GM10248 (cell line): Measurements from ENCODE around the gene LSS.

ENCODE experiments used
- CTCF ChIA-PET: fragments of 300-600 bp; sonication (Branson Sonifier 250); formaldehyde crosslinking; extraction: SDS; loops from one replicate; lab custom pipeline; 2021; ENCODE audit warnings: antibody characterized with exemption; lab: Yijun Ruan, JAX
- POLR2A ChIA-PET: fragments of 350-650 bp; sonication (Branson Sonifier 250); formaldehyde crosslinking; extraction: SDS; loops from one replicate; lab custom pipeline; 2020; ENCODE audit warnings: antibody characterized with exemption; lab: Yijun Ruan, JAX
- DNase-seq: peaks from one replicate; pipeline ENCODE4 v3.0.0; 2012; ENCODE audit errors: extremely low spot score
- CTCF ChIP-seq: IDR thresholded peaks from 2 replicates; pipeline ENCODE4 v1.5.1; 2012; ENCODE audit warnings: mild to moderate bottlenecking, low read depth; ENCODE audit errors: extremely low read depth, missing control alignments, control extremely low read depth

Gene LSS

GRCh38 chr21:46228345-46229051 is at the start of gene LSS:
LSS (minus strand) TSS chr21:46228774; CDS start chr21:46228745, 29 bp downstream.
- ChIA-PET CTCF (interaction anchor here (1.2 to 3.2 kb wide), 3 partner anchors 13 to 86 kb away, joined by 4 to 21 read pairs (median 4); no protein-coding TSS in a partner anchor), POLR2A (interaction anchor here (1.0 to 1.3 kb wide), 2 partner anchors 8 to 13 kb away, joined by 3 read pairs; no protein-coding TSS in a partner anchor)
- TF ChIP-seq CTCF = no peak
- DNase-seq = peak; percentile 98

DNA sequence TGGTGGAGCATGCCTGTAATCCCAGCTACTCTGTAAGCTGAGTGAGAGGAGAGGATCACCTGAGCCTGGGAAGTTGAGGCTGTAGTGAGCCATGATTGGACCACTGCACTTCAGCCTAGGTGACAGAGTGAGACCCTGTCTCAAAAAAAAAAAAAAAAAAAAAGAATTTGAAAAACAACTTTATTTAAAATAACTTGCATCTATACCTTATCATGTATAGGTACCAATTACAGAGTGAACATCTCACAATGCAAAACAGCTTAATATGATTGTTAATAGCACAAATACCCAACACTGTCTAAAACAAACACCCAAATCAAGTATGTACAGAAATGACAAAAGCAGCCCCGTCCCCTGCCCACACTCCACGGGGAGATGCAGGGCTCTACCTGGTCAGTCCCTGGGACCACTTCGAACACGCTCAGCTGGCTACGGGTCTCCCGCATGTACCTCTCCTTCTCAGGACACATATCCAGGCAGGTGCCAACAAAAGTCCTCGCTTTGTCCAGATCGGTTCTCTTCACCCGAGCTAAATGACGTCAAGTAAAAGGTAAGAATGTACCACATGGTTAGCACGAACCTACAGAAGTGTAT is 46.3 kb upstream of the LSS start:
- DNase-seq = no peak
- no peak for TF ChIP-seq CTCF
- ChIA-PET POLR2A (no interaction called here), CTCF (interaction anchor here (0.9 to 2.2 kb wide), 2 partner anchors 10 to 11 kb away, joined by 3 to 6 read pairs; partner anchors contain the start of genes MCM3AP and YBEY)

DNA sequence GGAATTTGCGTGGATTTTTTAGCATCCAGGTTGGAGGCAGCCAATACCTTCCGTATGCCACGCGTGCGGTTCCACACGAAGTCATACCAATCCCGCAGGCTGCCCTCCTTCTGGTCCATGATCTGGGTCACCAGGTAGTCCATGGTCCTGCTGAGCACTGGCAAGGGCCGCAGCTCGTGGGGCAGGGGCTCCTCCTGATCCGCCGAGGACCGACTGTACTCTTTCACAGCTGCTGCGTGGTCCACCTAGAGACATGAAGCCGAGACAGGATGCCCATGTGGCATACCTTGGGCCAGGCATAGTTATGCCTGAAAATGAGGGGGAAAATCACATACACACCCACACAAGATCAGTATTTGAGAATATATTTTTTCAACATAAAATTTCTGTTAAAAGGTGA is 44.8 kb upstream of the LSS start:
- POLR2A ChIA-PET = no interaction called here
- CTCF ChIA-PET = interaction anchor here (1.0 kb wide), 1 partner anchor 226 kb away, joined by 3 read pairs; no protein-coding TSS in a partner anchor
- no peak for DNase-seq
- TF ChIP-seq CTCF = no peak

DNA sequence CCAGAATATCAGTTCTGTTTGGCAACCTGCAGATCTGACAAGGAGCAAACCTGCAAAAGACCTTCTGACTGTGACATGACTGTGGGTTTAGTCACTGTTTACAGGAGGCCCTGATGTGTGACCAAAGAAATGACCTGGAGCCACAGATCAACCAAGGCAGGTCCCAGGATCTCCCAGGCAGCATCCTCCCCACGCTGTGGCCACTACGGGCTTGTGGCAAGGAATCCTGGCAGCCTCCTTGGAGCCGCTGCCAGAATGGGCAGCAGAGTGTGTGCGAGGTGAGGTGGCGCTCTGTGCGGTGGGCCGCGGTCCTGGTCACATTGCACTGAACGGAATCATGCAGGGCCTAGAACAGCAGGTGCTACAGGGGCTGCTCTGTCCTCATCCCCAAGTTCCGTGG is 40.9 kb upstream of the LSS start:
- no peak for TF ChIP-seq CTCF
- ChIA-PET CTCF (interaction anchor here (1.3 kb wide), 2 partner anchors 9 to 27 kb away, joined by 3 read pairs; no protein-coding TSS in a partner anchor), POLR2A (interaction anchor here (2.2 kb wide), 1 partner anchor 16 kb away, joined by 6 read pairs; no protein-coding TSS in a partner anchor)
- DNase-seq = no peak

DNA sequence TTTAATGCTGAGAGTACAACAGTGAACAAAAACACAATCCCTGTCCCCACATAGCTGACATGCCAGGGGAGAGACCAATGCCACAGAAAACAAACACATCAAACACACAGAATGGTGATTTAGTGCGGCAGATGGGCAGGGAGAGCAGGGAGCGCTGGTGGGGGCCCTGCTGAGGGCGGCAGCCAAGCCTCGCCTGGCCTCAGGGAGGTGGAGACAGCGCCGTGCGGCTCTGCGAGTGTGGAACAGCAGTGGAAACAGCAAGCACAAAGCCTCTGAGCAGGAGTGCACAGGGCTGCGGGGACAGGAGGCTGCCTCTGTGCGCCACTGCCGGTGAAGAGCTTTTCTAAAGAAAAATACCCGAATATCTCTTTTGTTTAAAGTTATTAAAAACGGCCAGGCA is 39.8 kb upstream of the LSS start:
- POLR2A ChIA-PET = interaction anchor here (2.2 kb wide), 1 partner anchor 15 kb away, joined by 6 read pairs; no protein-coding TSS in a partner anchor
- DNase-seq = no peak
- CTCF ChIA-PET = interaction anchor here (1.3 to 1.6 kb wide), 2 partner anchors 14 to 28 kb away, joined by 3 read pairs; no protein-coding TSS in a partner anchor
- TF ChIP-seq CTCF = no peak

- no peak for TF ChIP-seq CTCF
- DNase-seq = no peak
- POLR2A ChIA-PET = no interaction called here
- CTCF ChIA-PET = interaction anchor here (0.7 to 1.6 kb wide), 3 partner anchors 11 to 17 kb away, joined by 3 to 5 read pairs (median 3); no protein-coding TSS in a partner anchor
Measured at GRCh38 chr21:46266946-46267345, 38.4 kb upstream of the LSS start.
